GM12801 (cell line): ENCODE measurements around the gene PGP.

ENCODE experiments used
- CTCF ChIP-seq: IDR thresholded peaks from one replicate; pipeline ENCODE4 v1.5.1; 2011; ENCODE audit warnings: control low read depth; ENCODE audit not compliant: insufficient read length; ENCODE audit errors: extremely low read depth

Gene PGP

GRCh38 chr16:2179107-2179501, 35.5 kb downstream of the PGP start:
- TF ChIP-seq CTCF = no peak

- no peak for TF ChIP-seq CTCF
These were observed 36.1 kb downstream of the PGP start for GRCh38 chr16:2178321-2179106.

- no peak for TF ChIP-seq CTCF
These were observed 37.1 kb downstream of the PGP start for GRCh38 chr16:2177561-2177960.

GRCh38 chr16:2177101-2177500, 37.5 kb downstream of the PGP start:
- TF ChIP-seq CTCF = no peak

GRCh38 chr16:2176047-2176446, 38.6 kb downstream of the PGP start:
- no peak for TF ChIP-seq CTCF

GRCh38 chr16:2175454-2175853, 39.2 kb downstream of the PGP start:
- TF ChIP-seq CTCF = no peak

- no peak for TF ChIP-seq CTCF
These were observed 40.1 kb downstream of the PGP start for GRCh38 chr16:2174396-2175131.
